Type B pancreatic cell (in vitro differentiated cells): ENCODE data around the gene ANKRD53. TPM values are rescaled to one million over a fixed set of nuclear protein-coding genes. Genes with fewer than 3 reads are reported as not detected.

Experiments
- DNase-seq: peaks from one replicate; pipeline ENCODE4 v3.0.0; 2021; ENCODE audit warnings: mixed read lengths; ENCODE audit not compliant: unreplicated experiment; ENCODE audit errors: extremely low spot score
- H3K27ac Mint-ChIP-seq: 2 replicates; pipeline ENCODE4 v1.8.0; 2021; ENCODE audit warnings: mild to moderate bottlenecking, mixed read lengths
- H3K27me3 Mint-ChIP-seq: 2 replicates; pipeline ENCODE4 v1.8.0; 2021; ENCODE audit warnings: mixed read lengths
- H3K36me3 Mint-ChIP-seq: 2 replicates; pipeline ENCODE4 v1.8.0; 2021; ENCODE audit warnings: mixed read lengths
- H3K4me1 Mint-ChIP-seq: one replicate; pipeline ENCODE4 v1.8.0; 2021; ENCODE audit warnings: mixed read lengths; ENCODE audit not compliant: unreplicated experiment
- H3K4me3 Mint-ChIP-seq: 2 replicates; pipeline ENCODE4 v1.8.0; 2021; ENCODE audit warnings: mild to moderate bottlenecking, mixed read lengths
- H3K9me3 Mint-ChIP-seq: 2 replicates; pipeline ENCODE4 v1.8.0; 2021; ENCODE audit warnings: mixed read lengths
- total RNA-seq: library from RNA; stranded (reverse); gene quantifications from 2 replicates; pipeline ENCODE4 v1.2.1, GENCODE V29; 2021; ENCODE audit warnings: low replicate concordance
- TF ChIP-seq, protein P1 (sequence below): fragments of 200-600 bp; sonication (generic); conservative IDR thresholded peaks from 2 replicates; pipeline ENCODE4 v1.5.0; 2021; ENCODE audit warnings: antibody characterized with exemption, mild to moderate bottlenecking

Gene ANKRD53
- total RNA-seq, 1 donor from 2014 or later = 0.72 TPM

DNA sequence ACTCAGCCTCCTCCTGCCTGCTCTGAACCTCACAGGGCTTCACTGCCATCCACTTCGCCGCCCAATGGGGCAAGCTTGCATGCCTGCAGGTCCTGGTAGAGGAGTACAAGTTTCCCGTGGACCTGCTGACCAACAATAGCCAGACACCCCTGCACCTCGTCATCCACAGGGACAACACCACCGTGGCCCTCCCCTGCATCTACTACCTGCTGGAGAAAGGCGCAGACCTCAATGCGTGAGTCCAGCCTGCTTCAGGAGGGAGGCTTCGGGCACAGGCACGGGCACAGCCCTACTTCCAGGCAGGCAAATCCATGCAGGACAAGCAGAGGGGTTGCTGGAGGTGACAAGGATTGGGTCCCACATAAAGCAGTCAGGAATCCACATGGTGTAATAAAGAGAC lies 1.2 kb downstream of the ANKRD53 start:
- Mint-ChIP-seq H3K9me3 (no peaks in the 10 kb centered on the region), H3K27me3 (peaks cover 5% of the 10 kb centered on the region), H3K27ac (no peak overlapping the region), H3K36me3 (peaks cover 3% of the 10 kb centered on the region), H3K4me1 (peaks cover 19% of the 10 kb centered on the region), H3K4me3 (peak overlapping the region; percentile 66)
- TF ChIP-seq, protein P1, sequence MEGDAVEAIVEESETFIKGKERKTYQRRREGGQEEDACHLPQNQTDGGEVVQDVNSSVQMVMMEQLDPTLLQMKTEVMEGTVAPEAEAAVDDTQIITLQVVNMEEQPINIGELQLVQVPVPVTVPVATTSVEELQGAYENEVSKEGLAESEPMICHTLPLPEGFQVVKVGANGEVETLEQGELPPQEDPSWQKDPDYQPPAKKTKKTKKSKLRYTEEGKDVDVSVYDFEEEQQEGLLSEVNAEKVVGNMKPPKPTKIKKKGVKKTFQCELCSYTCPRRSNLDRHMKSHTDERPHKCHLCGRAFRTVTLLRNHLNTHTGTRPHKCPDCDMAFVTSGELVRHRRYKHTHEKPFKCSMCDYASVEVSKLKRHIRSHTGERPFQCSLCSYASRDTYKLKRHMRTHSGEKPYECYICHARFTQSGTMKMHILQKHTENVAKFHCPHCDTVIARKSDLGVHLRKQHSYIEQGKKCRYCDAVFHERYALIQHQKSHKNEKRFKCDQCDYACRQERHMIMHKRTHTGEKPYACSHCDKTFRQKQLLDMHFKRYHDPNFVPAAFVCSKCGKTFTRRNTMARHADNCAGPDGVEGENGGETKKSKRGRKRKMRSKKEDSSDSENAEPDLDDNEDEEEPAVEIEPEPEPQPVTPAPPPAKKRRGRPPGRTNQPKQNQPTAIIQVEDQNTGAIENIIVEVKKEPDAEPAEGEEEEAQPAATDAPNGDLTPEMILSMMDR = no peak
- peak; percentile 56 for DNase-seq

GRCh38 chr2:70981421-70981820 lies 3.0 kb downstream of the ANKRD53 start:
- no peaks in the 10 kb centered on the region for H3K9me3 Mint-ChIP-seq
- peaks cover 13% of the 10 kb centered on the region for H3K4me1 Mint-ChIP-seq
- peak; percentile 6 for DNase-seq
- peak overlapping the region; percentile 10 for H3K4me3 Mint-ChIP-seq
- TF ChIP-seq, protein P1 = no peak
- peaks cover 11% of the 10 kb centered on the region for H3K36me3 Mint-ChIP-seq
- peaks cover 5% of the 10 kb centered on the region for H3K27me3 Mint-ChIP-seq
- H3K27ac Mint-ChIP-seq = no peak overlapping the region

DNA sequence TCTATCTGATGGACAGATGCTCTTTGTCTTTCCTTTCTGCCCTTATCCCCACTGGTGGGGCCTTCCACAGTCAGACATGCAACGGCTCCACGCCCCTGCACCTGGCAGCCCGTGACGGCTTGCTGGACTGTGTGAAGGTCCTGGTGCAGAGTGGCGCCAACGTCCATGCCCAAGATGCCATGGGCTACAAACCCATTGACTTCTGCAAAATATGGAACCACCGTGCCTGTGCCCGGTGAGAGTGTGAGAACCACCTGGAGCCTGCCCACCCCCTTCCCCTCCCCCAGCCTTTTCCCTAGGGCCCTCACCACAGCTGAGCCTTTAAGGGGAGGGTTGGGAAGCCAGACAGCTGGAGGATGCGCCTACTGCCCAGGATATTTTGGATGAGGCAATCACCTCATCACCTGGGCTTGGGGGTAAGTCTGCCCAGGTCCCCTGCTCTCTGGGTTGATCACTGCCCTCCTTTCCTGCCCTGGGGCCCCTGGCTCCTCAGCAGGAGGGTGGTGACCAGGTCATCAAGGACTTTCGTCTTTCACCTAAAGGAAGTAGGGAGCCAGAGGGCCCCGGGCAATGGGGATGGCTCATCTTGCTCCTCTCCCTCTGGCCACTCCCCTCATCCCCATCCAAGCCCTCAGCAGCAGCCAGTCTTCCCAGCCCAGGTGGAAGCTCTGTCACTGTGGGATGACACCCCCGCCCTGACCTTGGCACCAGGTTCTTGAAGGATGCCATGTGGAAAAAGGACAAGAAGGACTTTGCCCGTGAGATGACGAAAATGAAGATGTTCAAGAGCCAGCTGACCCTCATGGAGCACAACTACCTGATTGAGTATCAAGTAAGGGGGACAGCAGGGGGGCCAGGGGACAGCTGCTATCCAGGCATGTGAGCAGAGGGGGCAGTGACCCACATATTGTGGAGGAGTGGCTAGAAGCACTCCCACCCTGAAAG lies 3.7 kb downstream of the ANKRD53 start:
- peaks cover 14% of the 10 kb centered on the region for H3K36me3 Mint-ChIP-seq
- no peak overlapping the region for H3K4me3 Mint-ChIP-seq
- H3K9me3 Mint-ChIP-seq = no peaks in the 10 kb centered on the region
- peaks cover 5% of the 10 kb centered on the region for H3K27me3 Mint-ChIP-seq
- peak; percentile 66 for DNase-seq
- peaks cover 10% of the 10 kb centered on the region for H3K4me1 Mint-ChIP-seq
- H3K27ac Mint-ChIP-seq = no peak overlapping the region
- TF ChIP-seq, protein P1 = no peak

- DNase-seq = no peak
- H3K27ac Mint-ChIP-seq = no peak overlapping the region
- peaks cover 18% of the 10 kb centered on the region for H3K36me3 Mint-ChIP-seq
- no peaks in the 10 kb centered on the region for H3K9me3 Mint-ChIP-seq
- no peak overlapping the region for H3K4me3 Mint-ChIP-seq
- TF ChIP-seq, protein P1 = no peak
- peaks cover 3% of the 10 kb centered on the region for H3K27me3 Mint-ChIP-seq
- H3K4me1 Mint-ChIP-seq = peaks cover 4% of the 10 kb centered on the region
Observed at GRCh38 chr2:70982971-70983370, 4.5 kb downstream of the ANKRD53 start.

DNA sequence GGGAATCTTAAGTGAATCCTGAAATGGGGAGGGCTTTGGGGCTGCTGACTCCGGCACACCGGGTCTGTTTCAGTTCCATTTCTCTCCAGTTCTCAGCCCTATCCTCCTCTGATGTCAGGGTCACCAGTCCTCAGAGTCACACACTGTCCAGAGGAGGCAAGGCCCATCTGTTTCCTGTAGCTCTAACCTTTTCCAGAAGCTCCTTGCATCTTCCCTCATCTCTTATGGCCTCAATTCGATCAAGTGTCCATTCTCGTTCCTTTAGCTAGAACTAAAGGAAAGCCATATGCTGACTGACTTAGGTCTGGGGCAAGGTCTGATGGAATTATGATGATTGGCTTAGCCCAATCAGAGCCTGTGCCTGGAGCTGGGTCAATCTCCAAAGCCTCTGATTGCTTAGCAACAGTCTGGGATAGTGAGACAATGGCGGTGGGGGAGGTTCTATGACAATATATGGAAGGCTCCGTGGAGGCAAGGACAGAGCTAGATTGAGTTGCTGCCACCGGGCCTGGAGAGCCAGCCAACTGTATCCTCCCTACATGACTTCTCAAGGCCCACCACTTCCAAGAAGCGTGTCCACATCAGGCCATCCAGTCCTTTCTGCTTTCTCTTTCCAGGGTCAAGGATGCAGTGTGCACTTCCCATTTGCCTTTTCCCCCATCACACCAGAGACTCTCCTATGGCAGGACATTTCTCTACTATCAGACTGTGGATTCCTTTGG lies 5.2 kb downstream of the ANKRD53 start:
- Mint-ChIP-seq H3K27me3 (no peaks in the 10 kb centered on the region), H3K4me3 (no peak overlapping the region), H3K27ac (no peak overlapping the region), H3K9me3 (no peaks in the 10 kb centered on the region), H3K36me3 (peaks cover 15% of the 10 kb centered on the region), H3K4me1 (no peaks in the 10 kb centered on the region)
- TF ChIP-seq, protein P1 = no peak
- DNase-seq = peak; percentile 51
